Mesenchymal stem cell (in vitro differentiated cells and primary cell): ENCODE data around the gene EDN3.
"Not testable (repeated sequence)": the region's sequence is repeated elsewhere in the genome, so short reads cannot be mapped to it uniquely, and the experiment has no call there.

Source experiments
- DNase-seq: peaks from one replicate; pipeline ENCODE4 v3.0.0-alpha.2; 2013
- H2AFZ ChIP-seq: one replicate; pipeline ENCODE4 v1.6.1; 2013; ENCODE audit warnings: low read depth, mild to moderate bottlenecking, control low read depth, inconsistent platforms, low read length, moderate library complexity
- H2AK5ac ChIP-seq: 2 replicates; pipeline ENCODE4 v1.6.1; 2013; ENCODE audit warnings: low read length, moderate library complexity, mild to moderate bottlenecking, inconsistent platforms; ENCODE audit not compliant: severe bottlenecking
- H2BK120ac ChIP-seq: one replicate; pipeline ENCODE4 v1.6.1; 2013; ENCODE audit warnings: low read depth, mild to moderate bottlenecking, inconsistent platforms, low read length, moderate library complexity
- H2BK12ac ChIP-seq, 2 experiments: one replicate each; pipeline ENCODE4 v1.6.1; 2013; ENCODE audit warnings: inconsistent platforms in 2 of 2, low read length in 2 of 2, mild to moderate bottlenecking in 2 of 2, moderate library complexity in 2 of 2, control low read depth in 1 of 2
- H2BK15ac ChIP-seq: one replicate; pipeline ENCODE4 v1.6.1; 2013; ENCODE audit warnings: mild to moderate bottlenecking, low read depth, inconsistent platforms; ENCODE audit not compliant: poor library complexity, severe bottlenecking
- H2BK5ac ChIP-seq: 2 replicates; pipeline ENCODE4 v1.6.1; 2013; ENCODE audit warnings: low read depth, mild to moderate bottlenecking, low read length, control low read depth, inconsistent platforms; ENCODE audit not compliant: poor library complexity, severe bottlenecking
- H3K14ac ChIP-seq, 2 experiments: one replicate each; pipeline ENCODE4 v1.6.1; 2013; ENCODE audit warnings: inconsistent platforms in 2 of 2, low read length in 2 of 2, control low read depth in 1 of 2, mild to moderate bottlenecking in 1 of 2, moderate library complexity in 1 of 2
- H3K18ac ChIP-seq, 2 experiments: one replicate each; pipeline ENCODE4 v1.6.1; 2013; ENCODE audit warnings: inconsistent platforms in 2 of 2, low read length in 2 of 2, control low read depth in 1 of 2, low read depth in 1 of 2, mild to moderate bottlenecking in 1 of 2
- H3K23ac ChIP-seq, 2 experiments: one replicate each; pipeline ENCODE4 v1.6.1; 2013; ENCODE audit warnings: inconsistent platforms in 2 of 2, low read length in 2 of 2, mild to moderate bottlenecking in 2 of 2, moderate library complexity in 2 of 2, control low read depth in 1 of 2
- H3K27ac ChIP-seq: 2 replicates; pipeline ENCODE4 v1.5.1; 2013; ENCODE audit warnings: mild to moderate bottlenecking, moderate library complexity, low read length, control low read depth, inconsistent platforms; ENCODE audit not compliant: poor library complexity, severe bottlenecking
- H3K27me3 ChIP-seq, 2 experiments: 2 replicates each; pipeline versions ENCODE4 v1.6.1 to v1.7.0; 2013; ENCODE audit warnings: low read length in 2 of 2, mild to moderate bottlenecking in 2 of 2, moderate library complexity in 2 of 2, control low read depth in 1 of 2, inconsistent platforms in 1 of 2; ENCODE audit not compliant: control insufficient read depth in 1 of 2, insufficient read depth in 1 of 2
- H3K36me3 ChIP-seq, 2 experiments: 2 replicates each; pipeline versions ENCODE4 v1.6.1 to v1.7.0; 2013; ENCODE audit warnings: low read length in 2 of 2, control low read depth in 1 of 2, inconsistent platforms in 1 of 2, low read depth in 1 of 2, mild to moderate bottlenecking in 1 of 2; ENCODE audit not compliant: insufficient read depth in 2 of 2, control insufficient read depth in 1 of 2
- H3K4ac ChIP-seq, 2 experiments: one replicate each; pipeline ENCODE4 v1.6.1; 2013; ENCODE audit warnings: inconsistent platforms in 2 of 2, low read length in 2 of 2, mild to moderate bottlenecking in 2 of 2, moderate library complexity in 2 of 2, control low read depth in 1 of 2, low read depth in 1 of 2
- H3K4me1 ChIP-seq: 2 replicates; pipeline ENCODE4 v1.6.1; 2013; ENCODE audit warnings: low read depth, low read length, control low read depth; ENCODE audit not compliant: control insufficient read depth, insufficient read depth
- H3K4me2 ChIP-seq: 2 replicates; pipeline ENCODE4 v1.6.1; 2013; ENCODE audit warnings: low read length, mild to moderate bottlenecking, inconsistent platforms; ENCODE audit not compliant: poor library complexity, severe bottlenecking
- H3K4me3 ChIP-seq, 2 experiments: 2 replicates each; pipeline versions ENCODE4 v1.5.1 to v1.7.0; 2013; ENCODE audit warnings: low read length in 2 of 2, mild to moderate bottlenecking in 2 of 2, control low read depth in 1 of 2, low read depth in 1 of 2; ENCODE audit not compliant: insufficient read depth in 1 of 2
- H3K79me1 ChIP-seq: replicated peaks from 2 replicates; pipeline ENCODE4 v1.6.1; 2013; ENCODE audit warnings: mild to moderate bottlenecking, control low read depth, low read length, inconsistent platforms; ENCODE audit not compliant: poor library complexity, severe bottlenecking
- H3K9ac ChIP-seq: 2 replicates; pipeline ENCODE4 v1.7.0; 2013; ENCODE audit warnings: mild to moderate bottlenecking, low read length, moderate library complexity
- H3K9me3 ChIP-seq: 2 replicates; pipeline ENCODE4 v1.7.0; 2013; ENCODE audit warnings: mild to moderate bottlenecking, low read length; ENCODE audit not compliant: control insufficient read depth
- H4K8ac ChIP-seq: one replicate; pipeline ENCODE4 v1.6.1; 2013; ENCODE audit warnings: inconsistent platforms, mild to moderate bottlenecking, low read length, moderate library complexity
- H4K91ac ChIP-seq: one replicate; pipeline ENCODE4 v1.6.1; 2013; ENCODE audit warnings: mild to moderate bottlenecking, low read length, inconsistent platforms
- WGBS: methylation state at CpG from one replicate; pipeline ENCODE4 v1.1.7; 2013; ENCODE audit warnings: mixed read lengths; 5-methylcytosine and 5-hydroxymethylcytosine counted together

Gene EDN3

DNA sequence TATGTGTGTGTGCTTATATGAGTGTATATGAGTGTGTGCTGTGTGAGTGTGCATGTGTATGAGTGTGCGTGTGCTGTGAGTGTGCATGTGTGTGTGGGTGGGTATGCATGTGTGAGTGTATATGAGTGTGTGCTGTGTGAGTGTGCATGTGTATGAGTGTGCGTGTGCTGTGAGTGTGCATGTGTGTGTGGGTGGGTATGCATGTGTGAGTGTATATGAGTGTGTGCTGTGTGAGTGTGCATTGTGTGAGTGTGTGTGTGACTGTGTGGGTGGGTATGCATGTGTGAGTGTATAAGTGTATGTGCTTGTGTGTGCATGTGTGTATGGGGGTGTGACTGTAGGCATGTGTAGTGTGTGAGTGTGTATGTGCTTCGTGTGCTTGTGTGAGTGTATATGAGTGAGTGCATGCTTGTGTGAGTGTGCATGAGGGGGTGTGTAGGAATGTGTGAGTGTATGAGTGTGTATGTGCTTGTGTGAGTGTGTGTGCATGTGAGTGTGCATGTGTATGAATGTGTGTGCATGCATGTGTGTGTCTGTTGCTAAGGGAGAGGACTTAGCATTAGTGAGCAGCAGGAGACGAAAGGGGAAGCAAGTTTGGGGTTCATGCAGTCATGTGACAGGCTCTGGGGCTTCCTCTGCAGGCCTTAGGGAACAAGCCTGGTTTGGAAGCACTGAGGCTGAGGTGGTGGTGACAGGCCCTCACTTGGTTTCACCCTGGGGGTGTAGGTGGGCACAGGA, 41.0 kb downstream of the EDN3 start:
- H3K4me1 ChIP-seq, H3K27me3 ChIP-seq, H2BK15ac ChIP-seq, H3K9ac ChIP-seq, H2BK12ac ChIP-seq, H4K8ac ChIP-seq, H4K91ac ChIP-seq, H2BK5ac ChIP-seq, H3K79me1 ChIP-seq, H3K36me3 ChIP-seq, H3K27ac ChIP-seq, H2AK5ac ChIP-seq, H3K4ac ChIP-seq, H3K4me3 ChIP-seq, H3K9me3 ChIP-seq, H2BK120ac ChIP-seq, H3K18ac ChIP-seq, H3K23ac ChIP-seq, H2AFZ ChIP-seq, H3K14ac ChIP-seq, DNase-seq, H3K4me2 ChIP-seq: not testable (repeated sequence)
- WGBS: 71% methylated on average over 4 of the region's 4 CpGs

DNA sequence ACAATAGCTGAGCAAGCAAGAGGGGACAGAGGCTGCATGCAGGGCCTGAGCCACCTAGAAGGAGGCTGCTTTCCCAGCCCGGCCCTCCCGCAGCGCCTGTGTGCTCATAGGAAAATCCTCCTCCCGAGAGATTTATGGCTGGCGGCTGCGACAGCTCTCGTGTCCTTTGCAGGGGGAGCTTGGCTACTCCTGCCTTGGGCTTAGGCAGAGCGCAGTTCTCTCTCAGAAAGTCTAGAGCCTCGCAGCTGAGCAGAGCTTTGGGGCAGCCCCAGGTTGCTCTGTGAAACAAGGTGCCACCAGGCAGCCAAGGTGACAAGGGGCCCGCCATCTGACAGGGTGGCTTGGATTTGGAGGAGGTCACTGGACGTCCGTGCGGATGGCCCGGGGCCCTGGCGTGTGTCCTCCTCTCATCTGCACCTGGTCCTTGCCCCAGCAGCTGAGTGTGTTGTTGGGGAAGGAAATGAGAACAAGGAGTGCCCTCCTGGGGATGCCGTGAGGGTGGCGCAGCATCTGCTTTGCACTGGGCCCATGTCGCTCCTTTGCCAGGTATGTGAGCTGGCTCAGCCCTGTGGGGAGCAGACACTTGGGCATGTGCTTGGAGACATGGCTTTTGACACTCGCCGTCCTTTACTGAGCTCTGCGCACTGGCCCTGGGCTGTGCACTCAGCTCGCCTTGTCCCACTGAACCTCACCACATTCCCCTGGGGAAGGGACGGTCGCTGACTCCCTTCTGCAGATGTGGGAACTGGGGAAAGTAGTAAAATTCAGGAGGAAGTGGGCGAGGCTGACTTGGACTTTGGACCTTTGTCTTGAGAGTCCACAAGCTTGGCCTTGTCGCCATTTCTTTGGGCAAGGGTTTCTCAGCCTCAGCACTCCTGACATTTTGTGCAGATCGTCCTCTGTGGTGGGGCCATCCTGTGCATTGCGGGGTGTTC, 41.9 kb downstream of the EDN3 start:
- Histone ChIP-seq H3K14ac (no peak overlapping the region), H3K18ac (no peak overlapping the region), H3K27ac (no peak overlapping the region), H3K9me3 (no peaks in the 10 kb centered on the region), H3K23ac (no peak overlapping the region), H4K91ac (no peak overlapping the region), H3K4me1 (no peaks in the 10 kb centered on the region), H3K4me3 (no peak overlapping the region), H3K79me1 (no peaks in the 10 kb centered on the region), H2AK5ac (no peak overlapping the region), H2AFZ (no peak overlapping the region), H3K4me2 (no peak overlapping the region), H2BK12ac (no peak overlapping the region), H4K8ac (no peak overlapping the region), H3K36me3 (no peaks in the 10 kb centered on the region), H2BK120ac (no peak overlapping the region), H3K9ac (no peak overlapping the region), H3K4ac (no peak overlapping the region), H2BK5ac (no peak overlapping the region), H3K27me3 (peaks cover 0 to 4% of the 10 kb centered on the region in 2 experiments), H2BK15ac (no peak overlapping the region)
- DNase-seq: no peak
- WGBS: 66% methylated on average over 25 of the region's 28 CpGs

DNA sequence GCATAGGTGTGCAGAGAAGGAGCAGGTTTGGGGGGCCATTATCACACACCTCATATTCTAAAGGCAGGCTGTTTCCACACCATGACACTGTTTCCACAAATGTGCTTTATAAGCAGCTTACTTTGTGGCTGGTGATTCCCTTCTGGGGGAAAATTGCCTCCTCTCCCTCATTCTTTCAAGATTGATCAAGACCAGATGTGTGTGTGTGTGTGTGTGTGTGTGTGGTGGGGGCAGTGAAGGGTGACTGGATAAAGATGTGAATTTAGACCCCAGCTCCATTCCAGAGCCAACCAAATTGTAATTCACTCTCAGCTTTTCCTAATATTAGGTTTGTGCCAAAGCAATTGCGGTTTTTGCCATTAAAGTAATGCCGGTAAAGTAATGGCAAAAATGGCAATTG, 45.6 kb downstream of the EDN3 start:
- Histone ChIP-seq H3K4me3 (no peak overlapping the region), H3K23ac (no peak overlapping the region), H2BK5ac (no peak overlapping the region), H4K91ac (no peak overlapping the region), H2AFZ (no peak overlapping the region), H3K4me1 (no peaks in the 10 kb centered on the region), H3K27ac (no peak overlapping the region), H3K4ac (no peak overlapping the region), H3K79me1 (no peaks in the 10 kb centered on the region), H2BK12ac (no peak overlapping the region), H3K9ac (no peak overlapping the region), H3K4me2 (no peak overlapping the region), H2AK5ac (no peak overlapping the region), H2BK15ac (no peak overlapping the region), H2BK120ac (no peak overlapping the region), H3K18ac (no peak overlapping the region), H3K27me3 (peaks cover 0 to 4% of the 10 kb centered on the region in 2 experiments), H4K8ac (no peak overlapping the region), H3K9me3 (no peaks in the 10 kb centered on the region), H3K36me3 (no peaks in the 10 kb centered on the region), H3K14ac (no peak overlapping the region)
- no peak for DNase-seq
- WGBS: 71% methylated on average over 2 of the region's 2 CpGs

DNA sequence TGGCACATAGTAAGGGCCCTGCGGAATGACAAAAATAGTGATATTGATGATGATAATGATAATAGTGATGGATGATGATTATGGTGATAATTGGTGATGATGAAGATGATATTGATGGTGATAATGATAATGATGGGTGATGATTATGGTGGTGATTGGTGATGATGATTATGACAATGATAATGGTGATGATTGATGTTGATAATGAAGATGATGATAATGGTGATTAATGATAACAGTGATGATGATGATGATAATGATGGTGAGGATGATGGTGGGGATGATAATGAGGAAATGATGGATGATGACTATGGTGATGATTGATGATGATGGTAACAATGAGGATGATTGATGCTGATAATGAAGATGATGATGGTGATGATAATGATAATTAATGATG, 48.9 kb downstream of the EDN3 start:
- Histone ChIP-seq H3K18ac (no peak overlapping the region), H3K27ac (no peak overlapping the region), H3K9ac (no peak overlapping the region), H2BK15ac (no peak overlapping the region), H3K36me3 (no peaks in the 10 kb centered on the region), H3K4ac (no peak overlapping the region), H3K4me2 (no peak overlapping the region), H4K8ac (no peak overlapping the region), H4K91ac (no peak overlapping the region), H2BK12ac (no peak overlapping the region), H3K4me1 (no peaks in the 10 kb centered on the region), H3K9me3 (no peaks in the 10 kb centered on the region), H3K79me1 (no peaks in the 10 kb centered on the region), H2AFZ (no peak overlapping the region), H3K23ac (no peak overlapping the region), H3K27me3 (peaks cover 0 to 12% of the 10 kb centered on the region in 2 experiments), H3K14ac (no peak overlapping the region), H2AK5ac (no peak overlapping the region), H2BK5ac (no peak overlapping the region), H2BK120ac (no peak overlapping the region), H3K4me3 (no peak overlapping the region)
- DNase-seq: no peak
- 37% methylated on average over 1 of the region's 1 CpG for WGBS
